Tongue (tissue), 3 donors: ENCODE data around the gene USP28. TPM values are rescaled to one million over a fixed set of nuclear protein-coding genes. Genes with fewer than 3 reads are reported as not detected.
A peak's percentile ranks its signal among the peaks of the same experiment; 100 is the strongest.
"Not testable (repeated sequence)": the region's sequence is repeated elsewhere in the genome, so short reads cannot be mapped to it uniquely, and the experiment has no call there.

Experiments used
- DNase-seq: peaks from one replicate; pipeline ENCODE4 v3.0.0-alpha.2; 2015
- small RNA-seq: library from RNA; depleted of rRNA; stranded (forward); fragments of <200 nt; gene quantifications from one replicate; pipeline ENCODE3, GENCODE V24; 2014; ENCODE audit warnings: low replicate concordance
- total RNA-seq: library from RNA; depleted of rRNA; stranded (reverse); fragments of >200 nt; gene quantifications from one replicate; pipeline ENCODE4 v1.2.3, GENCODE V29; 2014

The USP28 gene
- total RNA-seq, 1 donor from 2014 or later = 107 TPM

DNA sequence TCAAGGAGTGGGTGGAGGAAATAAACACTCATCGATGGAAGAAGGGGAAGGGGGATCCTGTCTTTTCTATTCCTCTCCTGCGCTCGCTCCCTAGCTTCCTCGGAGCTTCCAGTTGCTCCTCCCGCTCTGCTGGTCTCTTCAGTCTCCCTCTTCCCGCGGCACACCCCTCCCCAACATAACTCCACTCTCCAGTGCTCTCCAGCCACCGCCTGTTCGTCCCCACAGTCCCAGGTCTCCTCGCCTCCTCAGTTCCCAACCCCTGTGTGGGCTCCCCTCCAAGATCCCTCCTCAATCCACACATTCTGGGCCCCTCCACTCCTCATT is 102.3 kb downstream of the USP28 start:
- peak; percentile 55 for DNase-seq

DNA sequence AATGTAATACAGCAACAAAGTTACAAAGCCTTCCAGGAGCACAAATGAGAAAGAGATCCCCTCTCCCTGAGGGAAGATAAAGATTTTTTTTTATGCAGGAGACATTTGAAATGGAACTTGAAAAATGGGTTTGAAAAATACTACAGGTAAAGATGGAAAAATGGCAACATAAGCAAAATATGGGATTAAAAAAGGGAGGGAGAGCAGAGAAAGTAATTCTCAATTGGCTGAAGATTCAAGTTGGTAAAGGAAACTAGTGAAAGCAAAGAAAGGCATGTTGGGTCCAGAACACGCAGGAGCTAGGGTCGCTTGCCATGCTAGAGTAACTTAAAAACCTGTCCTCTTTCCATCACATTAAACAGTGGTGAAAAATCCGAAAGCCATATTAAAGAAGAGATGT is 103.4 kb downstream of the USP28 start:
- DNase-seq = no peak

DNA sequence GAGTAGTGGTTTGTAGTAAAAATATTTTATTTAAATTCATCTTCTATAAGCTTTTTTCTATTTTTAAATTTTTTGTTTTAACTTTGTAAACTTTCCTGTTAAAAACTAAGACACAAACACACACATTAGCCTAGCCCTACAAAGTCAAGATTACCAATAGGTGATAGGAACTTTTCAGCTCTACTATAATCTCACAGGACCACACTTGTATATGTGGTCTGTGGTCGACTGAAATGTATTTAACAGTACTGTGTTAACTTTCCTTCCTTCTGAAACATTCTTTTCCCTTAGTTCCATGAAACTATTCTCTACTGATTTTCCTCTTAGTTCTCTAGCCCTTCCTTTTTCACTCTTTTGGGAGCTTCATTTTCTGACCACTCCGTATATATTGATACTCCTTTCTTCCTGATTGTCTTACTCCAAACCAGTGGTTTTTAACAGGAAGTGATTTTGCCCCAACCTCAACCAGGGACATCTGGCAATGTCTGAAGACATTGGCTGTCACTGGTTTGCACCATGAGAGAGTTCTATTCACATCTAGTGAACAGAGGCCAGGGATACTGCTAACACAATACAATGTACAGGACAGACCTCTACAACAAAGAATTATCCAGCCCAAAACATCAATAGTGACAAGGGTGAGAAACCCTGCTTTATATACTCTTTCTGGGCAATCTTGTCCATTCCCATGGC is 110.7 kb downstream of the USP28 start:
- DNase-seq = no peak

DNA sequence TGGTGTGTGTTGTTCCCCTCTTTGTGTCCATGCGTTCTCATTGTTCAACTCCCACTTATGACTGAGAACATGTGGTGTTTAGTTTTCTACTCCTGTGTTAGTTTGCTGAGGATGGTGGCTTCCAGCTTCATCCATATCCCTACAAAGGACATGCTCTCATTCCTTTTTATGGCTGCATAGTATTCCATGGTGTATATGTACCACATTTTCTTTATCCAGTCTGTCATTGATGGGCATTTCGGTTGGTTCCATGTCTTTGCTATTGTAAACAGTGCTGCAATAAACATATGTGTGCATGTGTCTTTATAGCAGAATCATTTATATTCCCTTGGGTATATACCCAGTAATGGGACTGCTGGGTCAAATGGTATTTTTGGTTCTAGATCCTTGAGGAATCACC is 112.3 kb downstream of the USP28 start:
- DNase-seq = not testable (repeated sequence)

DNA sequence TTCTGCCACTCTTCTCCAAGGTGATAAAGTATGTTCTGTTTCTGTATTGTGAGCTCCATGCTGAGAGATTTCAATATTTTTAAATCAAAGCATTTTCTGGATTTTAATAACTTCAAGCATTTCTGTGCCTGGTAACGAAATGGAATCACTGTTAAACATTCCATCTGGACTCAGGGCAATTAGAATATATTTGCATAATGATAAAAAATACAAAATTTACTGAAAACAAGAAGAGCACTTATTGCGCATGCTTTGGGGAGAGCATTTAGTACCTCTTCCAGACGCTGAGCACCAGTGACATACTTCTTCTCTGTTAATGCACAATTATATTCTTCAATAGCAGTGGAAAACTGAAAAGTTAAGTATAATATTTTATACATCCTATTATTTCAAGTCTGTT is 115.1 kb downstream of the USP28 start:
- no peak for DNase-seq

DNA sequence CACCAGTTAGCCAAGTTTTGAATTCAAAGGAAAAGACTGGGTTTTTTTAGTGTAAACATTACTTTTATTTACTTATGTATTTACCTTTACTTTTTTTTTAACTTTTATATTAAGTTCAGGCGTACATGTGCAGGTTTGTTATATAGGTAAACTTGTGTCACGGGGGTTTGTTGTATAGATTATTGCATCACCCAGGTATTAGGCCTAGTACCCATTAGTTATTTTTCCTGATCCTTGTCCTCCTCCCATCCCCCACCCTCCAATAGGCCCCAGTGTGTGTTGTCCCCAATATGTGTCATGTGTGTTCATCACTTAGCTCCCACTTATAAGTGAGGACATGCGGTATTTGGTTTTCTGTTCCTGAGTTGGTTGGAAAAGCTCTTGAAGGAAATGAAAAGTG is 122.4 kb downstream of the USP28 start:
- DNase-seq = no peak

Small RNAs within 50 kb of the gene (small RNA-seq; reads per million reads assigned to genes)
- gene LRRC37A13P = not detected
- not detected for gene RNU6-1107P
- gene RPS29P19 = not detected

Other genes starting within 250 kb of the USP28 start
- 0.92 TPM for gene TMPRSS5, start 169.3 kb downstream of the USP28 start, total RNA-seq
- gene ZW10, start 101.9 kb downstream of the USP28 start, total RNA-seq = 22.2 TPM
- gene CLDN25, start 95.8 kb downstream of the USP28 start, total RNA-seq = not detected
- not detected for gene HTR3B, start 29.2 kb upstream of the USP28 start, total RNA-seq
- not detected for gene HTR3A, start 99.5 kb upstream of the USP28 start, total RNA-seq
- gene ZBTB16, start 184.1 kb upstream of the USP28 start, total RNA-seq = 52.1 TPM